HEK293 (cell line): Measurements from ENCODE around the gene ICAM4.

Source experiments
- GFI1B ChIP-seq: fragments of 450-650 bp; formaldehyde crosslinking; IDR thresholded peaks from 2 replicates; pipeline ENCODE4 v1.5.1; 2016; ENCODE audit warnings: missing biosample characterization, missing genetic modification characterization
- KLF7 ChIP-seq: fragments of 450-650 bp; formaldehyde crosslinking; IDR thresholded peaks from 2 replicates; pipeline ENCODE4 v1.5.1; 2016; ENCODE audit warnings: missing biosample characterization, missing genetic modification characterization, borderline replicate concordance
- MEIS1 ChIP-seq: sonication (generic); formaldehyde crosslinking; IDR thresholded peaks from 2 replicates; pipeline ENCODE4 v1.8.1; 2022; ENCODE audit warnings: missing genetic modification reagents, mild to moderate bottlenecking, borderline replicate concordance
- MYNN ChIP-seq: fragments of 450-650 bp; formaldehyde crosslinking; IDR thresholded peaks from 2 replicates; pipeline ENCODE4 v1.5.1; 2016; ENCODE audit warnings: missing biosample characterization, missing genetic modification characterization, borderline replicate concordance
- SETDB1 ChIP-seq: IDR thresholded peaks from one replicate; pipeline ENCODE4 v1.6.1; 2017; ENCODE audit warnings: mild to moderate bottlenecking, low read length, moderate library complexity, mixed read lengths; ENCODE audit not compliant: insufficient read length
- SP3 ChIP-seq: fragments of 450-650 bp; formaldehyde crosslinking; IDR thresholded peaks from 2 replicates; pipeline ENCODE4 v1.5.1; 2016; ENCODE audit warnings: missing biosample characterization, missing genetic modification characterization
- ZBTB17 ChIP-seq: fragments of 450-650 bp; formaldehyde crosslinking; IDR thresholded peaks from 2 replicates; pipeline ENCODE4 v1.5.1; 2016; ENCODE audit warnings: missing biosample characterization, missing genetic modification characterization
- ZBTB6 ChIP-seq: fragments of 450-650 bp; formaldehyde crosslinking; IDR thresholded peaks from 2 replicates; pipeline ENCODE4 v1.5.1; 2017; ENCODE audit warnings: missing biosample characterization, missing genetic modification characterization
- ZBTB7A ChIP-seq: fragments of 450-650 bp; formaldehyde crosslinking; IDR thresholded peaks from 2 replicates; pipeline ENCODE4 v1.5.1; 2016; ENCODE audit warnings: low read depth, missing biosample characterization, missing genetic modification characterization
- ZBTB8A ChIP-seq: fragments of 450-650 bp; formaldehyde crosslinking; IDR thresholded peaks from 2 replicates; pipeline ENCODE4 v1.5.1; 2016; ENCODE audit warnings: missing biosample characterization, missing genetic modification characterization
- ZFP41 ChIP-seq: fragments of 450-650 bp; formaldehyde crosslinking; IDR thresholded peaks from 2 replicates; pipeline ENCODE4 v1.5.1; 2016; ENCODE audit warnings: missing biosample characterization, missing genetic modification characterization, borderline replicate concordance
- ZNF10 ChIP-seq: fragments of 450-650 bp; formaldehyde crosslinking; IDR thresholded peaks from 2 replicates; pipeline ENCODE4 v1.5.1; 2017; ENCODE audit warnings: missing biosample characterization, missing genetic modification characterization
- ZNF18 ChIP-seq: fragments of 450-650 bp; formaldehyde crosslinking; IDR thresholded peaks from 2 replicates; pipeline ENCODE4 v1.5.1; 2016; ENCODE audit warnings: missing biosample characterization, missing genetic modification characterization
- ZNF23 ChIP-seq: fragments of 450-650 bp; formaldehyde crosslinking; IDR thresholded peaks from 2 replicates; pipeline ENCODE4 v1.5.1; 2016; ENCODE audit warnings: missing biosample characterization, missing genetic modification characterization, borderline replicate concordance
- ZNF239 ChIP-seq: fragments of 450-650 bp; formaldehyde crosslinking; IDR thresholded peaks from 2 replicates; pipeline ENCODE4 v1.5.1; 2016; ENCODE audit warnings: missing biosample characterization, missing genetic modification characterization
- ZNF24 ChIP-seq: fragments of 450-650 bp; formaldehyde crosslinking; IDR thresholded peaks from 2 replicates; pipeline ENCODE4 v1.5.1; 2016; ENCODE audit warnings: missing biosample characterization, missing genetic modification characterization
- ZNF341 ChIP-seq: fragments of 450-650 bp; formaldehyde crosslinking; IDR thresholded peaks from 2 replicates; pipeline ENCODE4; 2016; ENCODE audit warnings: low read depth, missing biosample characterization, missing genetic modification characterization
- ZNF394 ChIP-seq: fragments of 450-650 bp; formaldehyde crosslinking; IDR thresholded peaks from 2 replicates; pipeline ENCODE4 v1.5.1; 2016; ENCODE audit warnings: missing biosample characterization, missing genetic modification characterization, mild to moderate bottlenecking, moderate library complexity, borderline replicate concordance
- ZNF416 ChIP-seq: fragments of 450-650 bp; formaldehyde crosslinking; IDR thresholded peaks from 2 replicates; pipeline ENCODE4 v1.5.1; 2016; ENCODE audit warnings: missing biosample characterization, missing genetic modification characterization
- ZNF433 ChIP-seq: fragments of 450-650 bp; formaldehyde crosslinking; IDR thresholded peaks from 2 replicates; pipeline ENCODE4 v1.5.1; 2016; ENCODE audit warnings: missing biosample characterization, missing genetic modification characterization, low read depth
- ZNF48 ChIP-seq: fragments of 450-650 bp; formaldehyde crosslinking; IDR thresholded peaks from 2 replicates; pipeline ENCODE4 v1.5.1; 2016; ENCODE audit warnings: missing biosample characterization, missing genetic modification characterization
- ZNF518A ChIP-seq: fragments of 450-650 bp; formaldehyde crosslinking; conservative IDR thresholded peaks from 2 replicates; pipeline ENCODE4 v1.5.1; 2016; ENCODE audit warnings: low read depth, missing biosample characterization, missing genetic modification characterization
- ZNF558 ChIP-seq: fragments of 450-650 bp; formaldehyde crosslinking; IDR thresholded peaks from 2 replicates; pipeline ENCODE4 v1.5.1; 2016; ENCODE audit warnings: missing biosample characterization, missing genetic modification characterization
- ZNF561 ChIP-seq: fragments of 450-650 bp; IDR thresholded peaks from 2 replicates; pipeline ENCODE4 v1.5.1; 2018; ENCODE audit warnings: missing biosample characterization, missing genetic modification characterization, borderline replicate concordance
- ZNF571 ChIP-seq: fragments of 450-650 bp; formaldehyde crosslinking; IDR thresholded peaks from 2 replicates; pipeline ENCODE4 v1.5.0; 2017; ENCODE audit warnings: missing biosample characterization, missing genetic modification characterization
- ZNF747 ChIP-seq: fragments of 450-650 bp; formaldehyde crosslinking; IDR thresholded peaks from 2 replicates; pipeline ENCODE4 v1.5.1; 2016; ENCODE audit warnings: missing biosample characterization, missing genetic modification characterization
- ZNF776 ChIP-seq: fragments of 450-650 bp; formaldehyde crosslinking; IDR thresholded peaks from 2 replicates; pipeline ENCODE4 v1.5.0; 2017; ENCODE audit warnings: missing biosample characterization, missing genetic modification characterization, borderline replicate concordance
- ZNF791 ChIP-seq: fragments of 450-650 bp; formaldehyde crosslinking; IDR thresholded peaks from 2 replicates; pipeline ENCODE4 v1.5.1; 2016; ENCODE audit warnings: missing biosample characterization, missing genetic modification characterization
- ZNF843 ChIP-seq: fragments of 450-650 bp; formaldehyde crosslinking; IDR thresholded peaks from 2 replicates; pipeline ENCODE4 v1.5.1; 2016; ENCODE audit warnings: missing biosample characterization, missing genetic modification characterization

Gene ICAM4

GRCh38 chr19:10315335-10316214, 28.8 kb downstream of the ICAM4 start, which contains the start of gene FDX2 (continued):
- no peak for TF ChIP-seq MEIS1 (CRISPR knock-in tag)
- TF ChIP-seq ZNF776, result no peak
- peak; percentile 79 for TF ChIP-seq SP3
- TF ChIP-seq ZBTB6 (tag by site-specific recombination), result no peak
- TF ChIP-seq ZNF571 (tag by site-specific recombination), result no peak
- no peak for TF ChIP-seq ZNF416 (tag by site-specific recombination)
- no peak for TF ChIP-seq ZNF558
- no peak for TF ChIP-seq ZNF23 (tag by site-specific recombination)
- TF ChIP-seq ZNF239 (tag by site-specific recombination), result no peak
- no peak for TF ChIP-seq ZBTB7A (tag by site-specific recombination)
- no peak for TF ChIP-seq ZNF18 (tag by site-specific recombination)
- TF ChIP-seq ZNF341 (tag by site-specific recombination), result peak; percentile 65
- no peak; the same call in 1 of the 2 replicates for TF ChIP-seq ZNF24 (tag by site-specific recombination)
- no peak for TF ChIP-seq KLF7 (tag by site-specific recombination)
- TF ChIP-seq SETDB1, result no peak
- TF ChIP-seq ZNF10 (tag by site-specific recombination), result no peak
- TF ChIP-seq MYNN (tag by site-specific recombination), result no peak
- TF ChIP-seq ZNF843 (tag by site-specific recombination), result 0 out of 2 replicates have a peak, but pooled peaks have one; percentile 30
- TF ChIP-seq ZNF394, result no peak; the same call in 1 of the 2 replicates
- peak; percentile 52; the same call in 1 of the 2 replicates for TF ChIP-seq ZNF518A (tag by site-specific recombination)
- TF ChIP-seq ZNF433, result no peak
- no peak for TF ChIP-seq ZNF747
- peak; percentile 36; the same call in 1 of the 2 replicates for TF ChIP-seq ZBTB8A (tag by site-specific recombination)
- no peak for TF ChIP-seq ZNF791 (tag by site-specific recombination)
- no peak for TF ChIP-seq GFI1B (tag by site-specific recombination)
- peak; percentile 98 for TF ChIP-seq ZBTB17 (tag by site-specific recombination)
- no peak for TF ChIP-seq ZNF561 (tag by site-specific recombination)
- TF ChIP-seq ZNF48 (tag by site-specific recombination), result no peak
- no peak for TF ChIP-seq ZFP41 (tag by site-specific recombination)
